ENCODE measurements around the gene HHAT.

Gene HHAT

DNA sequence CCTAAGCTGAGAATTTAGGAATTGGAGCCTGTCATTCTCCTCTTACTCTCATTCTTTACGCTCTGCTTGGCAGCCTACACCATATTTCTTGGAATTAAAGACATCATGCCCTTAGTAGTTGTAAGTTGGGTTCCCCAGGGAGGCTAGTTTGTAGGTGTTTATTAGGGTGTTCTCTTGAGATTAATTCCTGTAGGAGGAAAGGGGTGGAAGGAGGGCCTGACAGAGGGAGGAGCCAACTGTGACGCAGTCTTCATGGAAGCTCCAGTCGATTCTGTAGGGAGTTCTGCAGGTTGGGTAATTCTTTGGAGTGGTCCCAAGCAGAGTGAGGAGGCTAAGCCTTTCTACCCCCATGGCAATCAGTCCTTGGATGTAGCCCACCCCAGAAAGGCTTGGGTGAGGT is 111.4 kb downstream of the HHAT start:
- no peak for DNase-seq (ENCODE audit: low read depth in 2 of 2)

- DNase-seq (ENCODE audit: low read depth in 2 of 2): no peak
Observed at GRCh38 chr1:210441028-210441427, 112.3 kb downstream of the HHAT start.

- no peak for DNase-seq (ENCODE audit: low read depth in 2 of 2)
Observed at GRCh38 chr1:210445485-210445884, 116.8 kb downstream of the HHAT start.

DNA sequence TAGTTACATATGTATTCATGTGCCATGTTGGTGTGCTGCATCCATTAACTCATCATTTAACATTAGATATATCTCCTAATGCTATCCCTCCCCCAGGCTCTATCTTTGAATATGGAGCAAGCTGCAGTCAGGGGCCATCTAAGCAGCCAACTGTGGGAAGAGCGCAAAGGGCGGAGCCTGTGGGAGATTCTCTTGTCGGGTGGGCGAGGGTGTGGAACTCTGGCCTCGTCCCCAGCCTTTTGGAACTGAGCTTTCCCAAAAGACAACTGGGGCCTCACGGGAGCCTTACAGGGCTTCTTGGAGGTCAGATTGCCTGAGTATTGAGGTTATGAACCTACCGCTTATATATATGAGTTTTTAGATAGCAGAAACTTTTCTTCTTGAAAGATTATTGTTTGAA is 117.2 kb downstream of the HHAT start:
- DNase-seq (ENCODE audit: low read depth in 2 of 2): no peak

GRCh38 chr1:210446479-210446878 is 117.8 kb downstream of the HHAT start:
- peak; percentile 66 to 71 for DNase-seq (ENCODE audit: low read depth in 2 of 2)

- DNase-seq (ENCODE audit: low read depth in 2 of 2): no peak
Observed at GRCh38 chr1:210447456-210448057, 118.9 kb downstream of the HHAT start.

DNA sequence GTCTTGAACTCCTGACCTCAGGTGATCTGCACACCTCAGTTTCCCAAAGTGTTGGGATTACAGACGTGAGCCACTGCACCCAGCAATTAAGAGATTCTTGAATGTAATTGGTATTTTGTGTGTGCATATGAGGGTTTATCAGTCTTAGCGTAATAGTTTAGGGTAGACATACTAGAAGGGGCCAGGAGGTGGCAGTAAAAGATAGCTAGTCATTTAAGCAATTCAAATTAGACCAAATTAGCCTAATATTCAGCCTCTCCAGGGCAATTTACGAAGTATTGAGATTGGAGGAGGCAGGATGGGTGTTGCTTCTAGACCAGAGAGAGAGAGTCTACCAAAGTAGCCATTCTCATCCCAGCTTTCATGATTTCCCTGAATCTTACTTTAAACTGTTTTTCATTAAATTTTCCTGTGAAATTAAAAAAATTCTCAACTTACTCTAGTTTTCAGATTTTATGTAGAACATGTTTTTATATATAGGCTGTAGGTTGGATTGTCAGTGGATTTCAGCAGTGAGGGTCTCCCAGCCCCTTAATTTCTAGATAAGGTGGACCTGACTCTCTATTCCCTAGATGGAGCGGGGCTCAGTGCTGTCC is 119.7 kb downstream of the HHAT start:
- peak in 1 of 2 donors; percentile 33 for DNase-seq (ENCODE audit: low read depth in 2 of 2)

- no peak for DNase-seq (ENCODE audit: low read depth in 2 of 2)
Observed at GRCh38 chr1:210455840-210456603, 127.3 kb downstream of the HHAT start.

DNA sequence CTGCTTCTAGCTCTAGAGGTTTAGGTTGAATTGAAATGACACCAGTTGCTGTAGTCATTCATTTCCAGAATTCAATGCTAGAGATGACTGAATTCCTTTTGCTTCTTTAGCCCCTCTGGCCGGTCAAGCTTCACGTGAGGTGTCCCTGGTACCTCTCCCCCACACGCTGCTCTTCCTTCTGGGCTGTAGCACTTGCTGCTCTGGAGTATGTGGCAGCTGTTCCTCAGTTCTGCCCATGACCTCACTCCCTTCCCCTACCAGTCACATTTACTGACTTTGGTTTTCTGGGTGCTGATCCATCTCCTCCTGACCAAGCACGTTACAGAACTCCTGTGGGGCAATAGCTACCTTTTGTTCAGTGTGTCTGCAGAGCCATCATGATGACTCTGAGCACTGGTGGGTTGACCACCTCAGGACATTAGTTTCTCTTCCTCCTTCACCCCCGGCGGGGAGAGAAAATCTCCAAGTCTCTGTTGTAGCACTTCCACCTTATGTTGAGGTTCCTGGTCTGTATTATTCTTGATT is 128.1 kb downstream of the HHAT start:
- DNase-seq (ENCODE audit: low read depth in 2 of 2): no peak

DNA sequence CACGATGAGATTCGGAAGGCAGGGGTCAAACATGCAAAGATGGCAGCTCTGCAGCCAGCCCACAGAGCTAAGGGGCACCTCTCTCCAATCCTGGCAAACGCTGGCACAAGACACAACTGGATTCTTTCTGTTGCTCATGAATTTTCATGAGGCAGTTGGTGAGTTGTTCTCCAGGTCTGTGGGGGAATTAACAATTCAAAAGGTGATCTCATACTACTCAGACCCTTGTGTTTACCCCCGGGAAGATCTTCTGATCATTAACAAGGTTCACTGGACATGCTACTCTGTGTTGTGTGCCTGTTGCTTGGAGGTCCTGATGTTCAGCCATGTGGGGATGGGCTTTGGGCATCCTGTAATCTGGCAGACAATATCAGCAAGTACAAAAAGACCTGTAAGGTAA is 128.9 kb downstream of the HHAT start:
- no peak for DNase-seq (ENCODE audit: low read depth in 2 of 2)

DNA sequence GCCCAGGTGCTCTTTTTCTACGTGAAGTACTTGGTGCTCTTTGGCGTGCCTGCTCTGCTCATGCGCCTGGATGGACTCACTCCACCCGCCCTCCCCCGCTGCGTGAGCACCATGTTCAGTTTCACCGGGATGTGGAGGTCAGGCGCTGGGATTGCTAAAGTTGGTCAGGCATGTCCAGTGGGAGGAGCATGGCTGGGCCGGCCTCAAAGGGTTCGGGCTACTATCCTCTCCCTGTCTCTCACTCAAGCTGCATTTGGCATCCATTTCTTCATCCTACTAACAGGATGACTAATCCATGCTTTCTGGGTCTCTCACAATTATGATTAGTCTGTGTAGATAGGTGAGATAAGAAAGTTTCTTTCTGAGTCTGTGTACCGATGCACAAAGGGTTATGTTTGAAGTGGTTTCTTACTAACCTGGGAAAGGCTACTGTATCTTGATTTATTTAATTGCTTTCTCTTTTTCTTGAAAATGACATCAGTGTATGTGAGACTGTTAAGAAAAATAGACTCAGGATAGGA is 135.9 kb downstream of the HHAT start:
- DNase-seq (ENCODE audit: low read depth in 2 of 2): no peak

- DNase-seq (ENCODE audit: low read depth in 2 of 2): no peak
Observed at GRCh38 chr1:210465150-210465549, 136.4 kb downstream of the HHAT start.

- no peak for DNase-seq (ENCODE audit: low read depth in 2 of 2)
Observed at GRCh38 chr1:210467440-210468043, 138.8 kb downstream of the HHAT start.

DNA sequence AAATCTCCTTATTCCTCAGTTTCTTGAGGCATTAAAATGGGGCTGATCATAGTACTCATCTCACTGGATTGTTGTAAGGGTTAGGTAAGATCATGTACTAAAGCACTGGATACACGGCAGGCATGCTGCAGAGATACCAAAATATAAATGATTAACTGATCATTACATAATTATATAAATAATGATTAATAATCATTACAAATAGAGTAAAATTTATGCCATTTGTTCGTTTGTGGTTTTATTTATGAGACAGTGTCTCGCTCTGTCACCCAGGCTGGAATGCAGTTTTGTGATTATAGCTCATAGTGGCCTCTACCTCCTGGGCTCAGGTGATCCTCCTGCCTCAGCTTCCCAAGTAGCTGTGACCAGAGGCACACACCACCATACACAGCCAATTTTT is 140.7 kb downstream of the HHAT start:
- DNase-seq (ENCODE audit: low read depth in 2 of 2): no peak

- DNase-seq (ENCODE audit: low read depth in 2 of 2): no peak
Observed at GRCh38 chr1:210475321-210475720, 146.6 kb downstream of the HHAT start.

DNA sequence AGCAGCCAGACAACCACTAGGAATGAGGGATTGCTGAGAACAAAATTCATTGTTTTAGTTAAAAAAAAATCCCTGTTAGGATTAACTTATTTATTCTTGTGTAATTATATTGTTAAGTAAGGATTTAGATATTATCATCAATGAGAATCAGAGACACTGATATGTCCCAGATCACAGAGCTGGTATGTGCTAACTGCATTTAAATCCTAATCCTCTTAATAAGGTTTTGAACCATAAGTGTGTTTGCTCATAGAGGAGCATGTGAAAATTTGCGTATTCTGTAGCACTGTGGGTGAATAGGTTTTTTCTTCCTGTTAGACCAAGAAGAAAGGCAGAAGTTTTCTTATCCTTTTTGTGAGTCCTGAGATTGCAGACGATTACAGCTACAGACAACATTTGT is 147.1 kb downstream of the HHAT start:
- DNase-seq (ENCODE audit: low read depth in 2 of 2): no peak

- DNase-seq (ENCODE audit: low read depth in 2 of 2): no peak
Observed at GRCh38 chr1:210476730-210477129, 148.0 kb downstream of the HHAT start.

DNA sequence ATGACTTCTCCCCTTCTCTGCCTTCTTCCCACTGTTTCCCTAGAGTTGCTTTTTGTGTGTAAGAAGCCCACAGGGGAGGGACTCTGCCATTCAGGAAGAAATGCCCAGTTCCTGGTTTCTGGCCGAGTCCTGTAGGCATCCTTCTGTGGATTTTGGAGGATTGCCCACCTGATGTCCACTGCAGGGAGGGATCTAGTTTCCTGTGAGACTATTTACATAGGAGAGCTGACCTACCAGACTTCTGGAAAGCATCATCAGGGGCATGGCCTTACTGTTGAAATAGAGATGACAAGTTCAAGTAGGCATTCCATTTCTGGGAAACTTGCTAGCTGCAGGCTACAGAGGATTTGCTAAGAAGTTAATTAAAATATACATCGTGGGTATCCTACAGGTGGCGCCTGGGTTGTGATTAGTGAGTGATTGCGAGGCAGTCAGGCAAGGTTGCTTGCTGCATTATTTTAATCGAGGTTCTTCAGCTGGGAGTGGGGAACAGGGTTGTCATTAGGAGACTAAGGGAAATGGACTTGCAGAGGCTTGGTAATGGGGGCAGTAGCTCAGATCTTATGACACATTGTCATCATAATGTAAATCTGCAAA is 148.7 kb downstream of the HHAT start:
- DNase-seq (ENCODE audit: low read depth in 2 of 2): no peak

DNA sequence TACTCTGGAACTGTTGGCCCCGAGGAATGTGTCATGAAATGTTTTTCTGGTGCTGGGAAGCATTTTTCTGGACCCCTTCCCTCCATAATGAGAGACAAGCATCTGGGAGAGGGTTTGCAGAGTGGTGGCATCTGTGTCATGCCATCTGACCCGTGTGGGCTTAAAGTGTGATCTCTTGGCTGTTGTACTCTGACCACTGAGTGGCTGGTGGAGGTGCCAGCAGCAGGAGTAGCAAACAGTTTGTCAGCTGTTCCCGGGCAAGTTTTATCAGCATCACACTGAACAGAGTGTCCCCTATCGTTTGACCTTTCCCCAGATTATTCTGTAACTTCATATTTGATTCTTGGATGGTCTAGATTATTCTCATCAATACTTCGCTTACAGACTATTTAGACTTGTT is 150.1 kb downstream of the HHAT start:
- DNase-seq (ENCODE audit: low read depth in 2 of 2): no peak

DNA sequence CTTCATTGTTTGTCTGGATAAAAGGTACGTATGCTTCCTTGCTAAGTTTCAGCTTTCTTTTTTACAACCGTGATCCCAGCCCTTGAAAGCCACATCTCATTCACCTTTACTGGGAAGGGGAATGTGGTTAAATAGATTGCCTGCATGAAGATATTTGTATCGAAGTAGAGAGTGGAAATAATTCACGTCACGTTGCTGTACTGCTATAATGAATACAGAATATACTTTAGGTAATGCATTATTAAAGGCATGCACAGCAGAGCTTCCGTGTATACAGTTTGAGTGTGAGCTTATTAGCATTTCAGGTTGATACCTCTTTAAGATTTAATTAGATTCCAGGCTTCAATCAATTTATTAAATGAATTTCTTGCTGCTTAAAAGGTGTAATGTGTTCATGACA is 153.8 kb downstream of the HHAT start:
- DNase-seq (ENCODE audit: low read depth in 2 of 2): no peak

GRCh38 chr1:210482945-210483617 is 154.4 kb downstream of the HHAT start:
- no peak for DNase-seq (ENCODE audit: low read depth in 2 of 2)

All from activated CD4-positive, alpha-beta T cell treated with anti-CD3 and anti-CD28 coated beads for 24 hours (primary cell).